ENCODE data around the gene OR7E24. TPM values are rescaled to one million over a fixed set of nuclear protein-coding genes. Genes with fewer than 3 reads are reported as not detected.

The OR7E24 gene
- total RNA-seq, 1 donor from 2014 or later = not detected

- Histone ChIP-seq H3K27ac (no peak overlapping the region), H3K27me3 (ENCODE audit: low read depth) (no peaks in the 10 kb centered on the region), H3K4me3 (no peak overlapping the region), H3K36me3 (peaks cover 47% of the 10 kb centered on the region), H3K9me3 (peaks cover 100% of the 10 kb centered on the region), H3K4me1 (no peaks in the 10 kb centered on the region)
- DNase-seq = no peak
- no peak for TF ChIP-seq CTCF (IDR thresholded peaks at IDR 0.05)
- intact Hi-C loops (cut with DNase I) = loop anchor here (10.0 kb wide), 1 partner anchor 49 kb away; no protein-coding TSS in a partner anchor
- ATAC-seq = no peak
These were observed 44.7 kb downstream of the OR7E24 start for GRCh38 chr19:9295411-9295849.

GRCh38 chr19:9296336-9296735, 45.6 kb downstream of the OR7E24 start:
- Histone ChIP-seq H3K4me1 (no peaks in the 10 kb centered on the region), H3K4me3 (no peak overlapping the region), H3K27me3 (ENCODE audit: low read depth) (no peaks in the 10 kb centered on the region), H3K36me3 (peaks cover 56% of the 10 kb centered on the region), H3K9me3 (peaks cover 100% of the 10 kb centered on the region), H3K27ac (no peak overlapping the region)
- intact Hi-C loops (cut with DNase I) = loop anchor here (10.0 kb wide), 1 partner anchor 48 kb away; no protein-coding TSS in a partner anchor
- ATAC-seq (no peak), DNase-seq (no peak)
- TF ChIP-seq CTCF (IDR thresholded peaks at IDR 0.05) = no peak

Other genes with a start within 250 kb of the OR7E24 start
- 2.2 TPM for gene MUC16, start 240.5 kb upstream of the OR7E24 start, total RNA-seq
- not detected for gene OR1M1, start 163.9 kb upstream of the OR7E24 start, total RNA-seq
- gene OR7G2, start 143.5 kb upstream of the OR7E24 start, total RNA-seq = not detected
- gene OR7G1, start 135.2 kb upstream of the OR7E24 start, total RNA-seq = not detected
- not detected for gene OR7G3, start 124.0 kb upstream of the OR7E24 start, total RNA-seq
- 25.4 TPM for gene ZNF317, start 110.5 kb upstream of the OR7E24 start, total RNA-seq
- 0.59 TPM for gene OR7D2, start 72.0 kb upstream of the OR7E24 start, total RNA-seq
- not detected for gene OR7D4, start 31.3 kb upstream of the OR7E24 start, total RNA-seq
- gene ZNF699, start 58.9 kb downstream of the OR7E24 start, total RNA-seq = 9.0 TPM
- gene ZNF559, start 73.2 kb downstream of the OR7E24 start, total RNA-seq = 20.2 TPM
- gene ZNF177, start 112.1 kb downstream of the OR7E24 start, total RNA-seq = 2.2 TPM
- gene ZNF266, start 184.6 kb downstream of the OR7E24 start, total RNA-seq = 23.2 TPM
- gene ZNF560, start 247.7 kb downstream of the OR7E24 start, total RNA-seq = 0.83 TPM